Retinal pigment epithelial cell (primary cell): ENCODE measurements around the gene HOXC5.

Experiments used
- DNase-seq: peaks from one replicate; pipeline ENCODE4 v3.0.0-alpha.2; 2010; ENCODE audit warnings: low read depth
- H3K4me3 ChIP-seq: 2 replicates; pipeline ENCODE4 v1.5.1; 2011; ENCODE audit warnings: mild to moderate bottlenecking, low read length, control low read depth, moderate library complexity
- CTCF ChIP-seq: conservative IDR thresholded peaks from 2 replicates; pipeline ENCODE4 v1.5.1; 2011; ENCODE audit warnings: low read depth, low read length, control low read depth, inconsistent platforms

HOXC5 gene

GRCh38 chr12:54053003-54053750 is 20.3 kb downstream of the HOXC5 start:
- DNase-seq = no peak
- H3K4me3 ChIP-seq = no peak overlapping the region
- TF ChIP-seq CTCF = no peak

- H3K4me3 ChIP-seq = no peak within 1 kb of the TSS
- DNase-seq = no peak
Observed at GRCh38 chr12:54053751-54054741, 21.2 kb downstream of the HOXC5 start, which contains the start of gene HOXC4. TSS of gene HOXC4 (plus strand) at chr12:54053835. CDS start at chr12:54053923, 88 bp downstream.

GRCh38 chr12:54054742-54055194 is 21.9 kb downstream of the HOXC5 start:
- no peak for TF ChIP-seq CTCF
- no peak overlapping the region for H3K4me3 ChIP-seq

More at GRCh38 chr12:54053751-54054741, 21.2 kb downstream of the HOXC5 start, which contains the start of gene HOXC4:
- TF ChIP-seq CTCF = no peak

GRCh38 chr12:54055552-54055951 is 22.7 kb downstream of the HOXC5 start:
- no peak for TF ChIP-seq CTCF
- no peak overlapping the region for H3K4me3 ChIP-seq
- no peak for DNase-seq

More at GRCh38 chr12:54054742-54055194, 21.9 kb downstream of the HOXC5 start:
- no peak for DNase-seq

DNA sequence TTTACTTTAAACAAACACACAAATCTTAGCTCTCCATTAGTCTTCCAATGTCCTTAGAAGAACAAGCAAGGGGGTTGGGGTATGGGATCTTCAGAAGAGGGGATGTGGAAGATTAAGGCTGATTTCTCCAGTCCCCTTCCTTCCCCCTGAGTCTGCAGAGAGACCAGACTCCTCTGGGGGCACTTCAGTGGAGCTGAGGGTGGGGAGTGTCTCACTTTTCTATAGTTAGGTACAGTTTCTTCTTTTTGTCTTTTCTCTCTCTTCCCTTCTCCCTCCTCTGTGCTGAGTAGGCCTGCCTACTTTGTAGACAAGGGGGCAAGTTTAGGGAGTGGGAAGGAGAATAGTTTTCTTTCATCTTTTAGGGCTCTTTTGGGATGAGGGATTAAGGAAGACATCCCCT is 23.3 kb downstream of the HOXC5 start:
- no peak for DNase-seq
- no peak overlapping the region for H3K4me3 ChIP-seq
- TF ChIP-seq CTCF = no peak

GRCh38 chr12:54058128-54058768 is 25.4 kb downstream of the HOXC5 start:
- no peak for TF ChIP-seq CTCF
- DNase-seq = no peak
- no peak overlapping the region for H3K4me3 ChIP-seq
